ENCODE results near the gene AAGAB.

GRCh38 chr15:67215102-67215501 is 39.4 kb downstream of the AAGAB start:
- TF ChIP-seq CTCF (IDR thresholded peaks at IDR 0.05): no peak
- no peak for TF ChIP-seq POLR2A (IDR thresholded peaks at IDR 0.05)
- TF ChIP-seq POLR2AphosphoS5 (IDR thresholded peaks at IDR 0.05): no peak
- TF ChIP-seq EP300 (IDR thresholded peaks at IDR 0.05; ENCODE audit: low read depth): no peak
